SK-N-SH treated with all-trans-retinoic acid at 6 μM for 48 hours (cell line): Measurements from ENCODE around the gene FARS2.

Experiments
- ARNTL ChIP-seq: fragments of 450-650 bp; formaldehyde crosslinking; IDR thresholded peaks from 2 replicates; pipeline ENCODE4 v1.5.0; 2020; ENCODE audit warnings: low read depth, mild to moderate bottlenecking, moderate library complexity, borderline replicate concordance
- BACH2 ChIP-seq: fragments of 250-450 bp; sonication (Bioruptor Pico); IDR thresholded peaks from 2 replicates; pipeline ENCODE4 v1.9.0; 2021; ENCODE audit warnings: mild to moderate bottlenecking, borderline replicate concordance
- CREB5 ChIP-seq: fragments of 250-450 bp; sonication (Bioruptor Pico); IDR thresholded peaks from 2 replicates; pipeline ENCODE4 v1.5.1; 2020; ENCODE audit warnings: low read depth, mild to moderate bottlenecking, moderate library complexity
- CSRNP3 ChIP-seq: fragments of 250-450 bp; sonication (Bioruptor Pico); IDR thresholded peaks from 2 replicates; pipeline ENCODE4 v1.5.1; 2021; ENCODE audit warnings: mild to moderate bottlenecking, moderate library complexity
- ESRRG ChIP-seq: fragments of 250-450 bp; sonication (Bioruptor Pico); IDR thresholded peaks from 2 replicates; pipeline ENCODE4 v1.6.1; 2021; ENCODE audit warnings: mild to moderate bottlenecking
- GLIS3 ChIP-seq: fragments of 250-450 bp; sonication (Bioruptor Pico); IDR thresholded peaks from 2 replicates; pipeline ENCODE4 v1.5.0; 2020; ENCODE audit warnings: mild to moderate bottlenecking, moderate library complexity
- OSR1 ChIP-seq: fragments of 250-450 bp; sonication (Bioruptor Pico); IDR thresholded peaks from 2 replicates; pipeline ENCODE4 v1.8.0; 2022; ENCODE audit warnings: moderate library complexity, mild to moderate bottlenecking, inconsistent platforms
- PATZ1 ChIP-seq: fragments of 250-450 bp; sonication (Bioruptor Pico); IDR thresholded peaks from 2 replicates; pipeline ENCODE4 v1.8.0; 2020; ENCODE audit warnings: mild to moderate bottlenecking, moderate library complexity, borderline replicate concordance
- POU6F1 ChIP-seq: fragments of 250-450 bp; sonication (Bioruptor Pico); IDR thresholded peaks from 2 replicates; pipeline ENCODE4 v1.8.0; 2021; ENCODE audit warnings: low read depth, mild to moderate bottlenecking, moderate library complexity, borderline replicate concordance
- RARB ChIP-seq: fragments of 250-450 bp; sonication (Bioruptor Pico); IDR thresholded peaks from 2 replicates; pipeline ENCODE4 v1.8.0; 2021; ENCODE audit warnings: mild to moderate bottlenecking, moderate library complexity
- TOX ChIP-seq: fragments of 250-450 bp; sonication (Bioruptor Pico); IDR thresholded peaks from 2 replicates; pipeline ENCODE4 v1.8.0; 2021; ENCODE audit warnings: mild to moderate bottlenecking, moderate library complexity, borderline replicate concordance
- ZFP3 ChIP-seq: fragments of 250-450 bp; sonication (Bioruptor Pico); IDR thresholded peaks from 2 replicates; pipeline ENCODE4 v1.5.0; 2020; ENCODE audit warnings: mild to moderate bottlenecking, moderate library complexity
- ZFP30 ChIP-seq: fragments of 450-650 bp; formaldehyde crosslinking; IDR thresholded peaks from 2 replicates; pipeline ENCODE4 v1.5.0; 2022; ENCODE audit warnings: mild to moderate bottlenecking, moderate library complexity

- TF ChIP-seq TOX (CRISPR knock-in tag) (no peak), BACH2 (no peak), PATZ1 (CRISPR knock-in tag) (no peak), ARNTL (CRISPR knock-in tag) (no peak), POU6F1 (CRISPR knock-in tag) (no peak), ZFP30 (CRISPR knock-in tag) (no peak), RARB (no peak), CREB5 (CRISPR knock-in tag) (no peak), CSRNP3 (CRISPR knock-in tag) (no peak), ZFP3 (CRISPR knock-in tag) (no peak), GLIS3 (CRISPR knock-in tag) (no peak), OSR1 (CRISPR knock-in tag) (no peak), ESRRG (CRISPR knock-in tag) (no peak)
Observed at GRCh38 chr6:5260661-5261544, at the start of gene FARS2, which contains the start of gene LYRM4.
